ENCODE results near the gene ARVCF.

Gene ARVCF

GRCh38 chr22:20014526-20015186 is 2.0 kb downstream of the ARVCF start:
- DNase-seq: no peak

GRCh38 chr22:20013382-20013871 is 3.2 kb downstream of the ARVCF start:
- DNase-seq: peak; percentile 67

GRCh38 chr22:20012741-20013331 is 3.8 kb downstream of the ARVCF start:
- no peak for DNase-seq

- no peak for DNase-seq
These were observed 4.5 kb downstream of the ARVCF start for GRCh38 chr22:20011993-20012740.

- no peak for DNase-seq
These were observed 5.3 kb downstream of the ARVCF start for GRCh38 chr22:20011123-20011992.

GRCh38 chr22:20010307-20011122 is 6.1 kb downstream of the ARVCF start:
- no peak for DNase-seq

- DNase-seq: no peak
These were observed 6.9 kb downstream of the ARVCF start for GRCh38 chr22:20009582-20010306.

GRCh38 chr22:20009018-20009491 is 7.6 kb downstream of the ARVCF start:
- DNase-seq: no peak

GRCh38 chr22:20008221-20008995 is 8.2 kb downstream of the ARVCF start:
- DNase-seq: no peak

GRCh38 chr22:20004464-20004863 is 12.2 kb downstream of the ARVCF start:
- no peak for DNase-seq

GRCh38 chr22:20003304-20003703 is 13.3 kb downstream of the ARVCF start:
- no peak for DNase-seq

- DNase-seq: no peak
These were observed 14.0 kb downstream of the ARVCF start for GRCh38 chr22:20002636-20003035.

- no peak for DNase-seq
These were observed 14.5 kb downstream of the ARVCF start for GRCh38 chr22:20002128-20002527.

- no peak for DNase-seq
These were observed 15.5 kb downstream of the ARVCF start for GRCh38 chr22:20001082-20001638.

- no peak for DNase-seq
These were observed 16.2 kb downstream of the ARVCF start for GRCh38 chr22:20000246-20001081.

- no peak for DNase-seq
These were observed 17.4 kb downstream of the ARVCF start for GRCh38 chr22:19998991-19999820.

GRCh38 chr22:19998232-19998951 is 18.2 kb downstream of the ARVCF start:
- DNase-seq: no peak
